HCT116 (cell line): ENCODE measurements around the gene CCDC191. TPM values are rescaled to one million over a fixed set of nuclear protein-coding genes. Genes with fewer than 3 reads are reported as not detected.

Experiments
- ATAC-seq: fragments of 200-7000 bp; cut with Tn5 transposase; 2 replicates; pipeline ENCODE4 v1.9.1; 2020; ENCODE audit warnings: mild to moderate bottlenecking, moderate library complexity
- BruUV-seq: library from RNA; stranded (reverse); fragments of 400-500 nt; replicated peaks from 2 replicates; lab custom pipeline; 2021; lab: Mats Ljungman, UMichigan
- CTCF ChIA-PET: fragments of 300-600 bp; sonication (Branson Sonifier 250); formaldehyde crosslinking; loops from one replicate; lab custom pipeline; 2021; ENCODE audit warnings: antibody characterized with exemption; lab: Charles Lee
- POLR2A ChIA-PET: fragments of 300-600, 350-600 bp; sonication (Branson Sonifier 250); formaldehyde crosslinking; loops from one replicate; lab custom pipeline; 2021; ENCODE audit warnings: antibody characterized with exemption; lab: Charles Lee
- RAD21 ChIA-PET, 2 experiments: fragments of 300-600 bp; sonication (Branson Sonifier 250); formaldehyde crosslinking; loops; one replicate each; lab custom pipeline; 2023; ENCODE audit warnings: low total read pairs in 2 of 2; ENCODE audit not compliant: uncharacterized antibody in 2 of 2, unreplicated experiment in 2 of 2, low non-redundant PET in 1 of 2; lab: Charles Lee
- DNase-seq: peaks from one replicate; pipeline ENCODE4 v3.0.0-alpha.2; 2010; ENCODE audit warnings: low read depth, low spot score
- H2AFZ ChIP-seq: fragments of 200-600 bp; shearing (Covaris generic), sonication (generic); 2 replicates; pipeline ENCODE4 v1.6.1; 2017; ENCODE audit warnings: low read depth, mixed run types, mixed read lengths, antibody characterized with exemption, low read length; ENCODE audit not compliant: poor library complexity, severe bottlenecking
- H3K27ac ChIP-seq: 2 replicates; pipeline ENCODE4 v1.5.1; 2012; ENCODE audit warnings: low read depth, low read length
- H3K27me3 ChIP-seq: fragments of 200-600 bp; sonication (generic); 2 replicates; pipeline ENCODE4 v1.6.1; 2016; ENCODE audit warnings: mixed run types, low read length, mixed read lengths; ENCODE audit not compliant: insufficient read depth
- H3K36me3 ChIP-seq, 2 experiments: fragments of 200-500 bp in 1 of 2; fragments of 200-600 bp in 1 of 2; sonication (Bioruptor generic) in 1 of 2; sonication (generic) in 1 of 2; 2 replicates each; pipeline versions ENCODE4 v1.5.1 to v1.6.1; 2014 to 2016; ENCODE audit warnings: low read length in 2 of 2, inconsistent platforms in 1 of 2, mixed read lengths in 1 of 2, mixed run types in 1 of 2; ENCODE audit not compliant: insufficient read depth in 2 of 2, control insufficient read depth in 1 of 2
- H3K4me1 ChIP-seq, 2 experiments: fragments of 200-600 bp in 1 of 2; sonication (generic) in 1 of 2; 2 replicates each; pipeline versions ENCODE4 v1.5.1 to v1.6.1; 2012 to 2017; ENCODE audit warnings: low read length in 2 of 2, inconsistent platforms in 1 of 2, mild to moderate bottlenecking in 1 of 2, mixed read lengths in 1 of 2, mixed run types in 1 of 2, moderate library complexity in 1 of 2; ENCODE audit not compliant: insufficient read depth in 2 of 2, control insufficient read depth in 1 of 2
- H3K4me2 ChIP-seq: fragments of 200-600 bp; sonication (generic); 2 replicates; pipeline ENCODE4 v1.6.1; 2017; ENCODE audit warnings: mixed run types, low read length, mixed read lengths
- H3K4me3 ChIP-seq, 2 experiments: fragments of 200-600 bp in 1 of 2; sonication (generic) in 1 of 2; replicated peaks in 1 of 2; 2 replicates each; pipeline ENCODE4 v1.5.1; 2011 to 2016; ENCODE audit warnings: low read length in 2 of 2, control low read depth in 1 of 2, low read depth in 1 of 2, mild to moderate bottlenecking in 1 of 2, mixed read lengths in 1 of 2, mixed run types in 1 of 2
- H3K79me2 ChIP-seq: fragments of 200-600 bp; sonication (generic); 2 replicates; pipeline ENCODE4 v1.6.1; 2017; ENCODE audit warnings: mild to moderate bottlenecking, mixed run types, low read length, moderate library complexity, mixed read lengths; ENCODE audit not compliant: insufficient read depth
- H3K9ac ChIP-seq: fragments of 200-600 bp; sonication (generic); 2 replicates; pipeline ENCODE4 v1.6.1; 2016; ENCODE audit warnings: low read length, mixed read lengths
- H3K9me2 ChIP-seq: fragments of 200-600 bp; sonication (generic), shearing (Covaris generic); 2 replicates; pipeline ENCODE4 v1.6.1; 2017; ENCODE audit warnings: mixed run types, mild to moderate bottlenecking, moderate library complexity; ENCODE audit not compliant: insufficient read depth
- H3K9me3 ChIP-seq, 2 experiments: fragments of 200-500 bp in 1 of 2; fragments of 200-600 bp in 1 of 2; sonication (Bioruptor generic) in 1 of 2; sonication (generic) in 1 of 2; 2 replicates each; pipeline ENCODE4 v1.6.1; 2014 to 2017; ENCODE audit warnings: low read length in 2 of 2, mixed read lengths in 2 of 2, inconsistent platforms in 1 of 2, low read depth in 1 of 2, mild to moderate bottlenecking in 1 of 2, mixed run types in 1 of 2, moderate library complexity in 1 of 2; ENCODE audit not compliant: control insufficient read depth in 1 of 2, insufficient read depth in 1 of 2
- H4K20me1 ChIP-seq: fragments of 200-600 bp; sonication (generic), shearing (Covaris generic); 2 replicates; pipeline ENCODE4 v1.6.1; 2017; ENCODE audit warnings: mixed run types, mild to moderate bottlenecking, moderate library complexity; ENCODE audit not compliant: insufficient read depth
- ATF3 ChIP-seq: IDR thresholded peaks from 2 replicates; pipeline ENCODE4 v1.6.1; 2012
- CBX3 ChIP-seq: IDR thresholded peaks from 2 replicates; pipeline ENCODE4 v1.6.1; 2012; ENCODE audit warnings: low read depth
- CEBPB ChIP-seq: IDR thresholded peaks from 2 replicates; pipeline ENCODE4 v1.6.1; 2012; ENCODE audit warnings: low read depth
- CTCF ChIP-seq, 3 experiments: fragments of 200-600 bp in 1 of 3; sonication (generic) in 1 of 3; IDR thresholded peaks in 2 of 3; conservative IDR thresholded peaks in 1 of 3; 2 replicates each; pipeline ENCODE4 v1.5.1; 2012 to 2017; ENCODE audit warnings: low read depth in 2 of 3, low read length in 2 of 3, antibody characterized with exemption in 1 of 3, borderline replicate concordance in 1 of 3, control low read depth in 1 of 3, mild to moderate bottlenecking in 1 of 3, mixed read lengths in 1 of 3, mixed run types in 1 of 3, moderate library complexity in 1 of 3; ENCODE audit not compliant: insufficient read depth in 1 of 3
- EGR1 ChIP-seq: IDR thresholded peaks from 2 replicates; pipeline ENCODE4 v1.6.1; 2012; ENCODE audit warnings: low read depth
- ELF1 ChIP-seq: IDR thresholded peaks from 2 replicates; pipeline ENCODE4 v1.6.1; 2012; ENCODE audit warnings: low read depth, borderline replicate concordance
- EZH2 ChIP-seq: fragments of 200-600 bp; sonication (generic); IDR thresholded peaks from 2 replicates; pipeline ENCODE4 v1.6.1; 2017; ENCODE audit warnings: antibody characterized with exemption, mixed run types
- EZH2phosphoT487 ChIP-seq: fragments of 200-600 bp; IDR thresholded peaks from 2 replicates; pipeline ENCODE4 v1.6.1; 2018; ENCODE audit warnings: antibody characterized with exemption, borderline replicate concordance
- FOSL1 ChIP-seq: IDR thresholded peaks from 2 replicates; pipeline ENCODE4 v1.6.1; 2012; ENCODE audit warnings: low read depth
- JUND ChIP-seq: IDR thresholded peaks from 2 replicates; pipeline ENCODE4 v1.6.1; 2012
- POLR2AphosphoS5 ChIP-seq: IDR thresholded peaks from 2 replicates; pipeline ENCODE4 v1.6.1; 2011; ENCODE audit warnings: mild to moderate bottlenecking, low read depth, low read length, moderate library complexity
- RAD21 ChIP-seq: IDR thresholded peaks from 2 replicates; pipeline ENCODE4 v1.6.1; 2012; ENCODE audit warnings: low read depth, mild to moderate bottlenecking
- REST ChIP-seq: IDR thresholded peaks from 2 replicates; pipeline ENCODE4 v1.6.1; 2012; ENCODE audit warnings: low read depth
- SP1 ChIP-seq: IDR thresholded peaks from 2 replicates; pipeline ENCODE4 v1.6.1; 2012; ENCODE audit warnings: low read depth
- SRF ChIP-seq: IDR thresholded peaks from 2 replicates; pipeline ENCODE4 v1.6.1; 2012; ENCODE audit warnings: low read depth
- TCF7L2 ChIP-seq: IDR thresholded peaks from 2 replicates; pipeline ENCODE4 v1.7.0; 2011; ENCODE audit warnings: borderline replicate concordance, inconsistent platforms; ENCODE audit not compliant: insufficient read depth, insufficient read length; ENCODE audit errors: extremely low read depth
- YY1 ChIP-seq: IDR thresholded peaks from 2 replicates; pipeline ENCODE4 v1.6.1; 2011; ENCODE audit warnings: low read length, low read depth, moderate library complexity, mild to moderate bottlenecking; ENCODE audit not compliant: insufficient replicate concordance; ENCODE audit errors: extremely low read depth
- ZFX ChIP-seq: fragments of 450-650 bp; IDR thresholded peaks from 2 replicates; pipeline ENCODE4 v1.6.1; 2017
- ZNF274 ChIP-seq: fragments of 200-500 bp; sonication (Bioruptor generic); IDR thresholded peaks from 2 replicates; pipeline ENCODE4 v1.6.1; 2014; ENCODE audit warnings: mild to moderate bottlenecking, low read depth, low read length, inconsistent platforms
- intact Hi-C: fragments of 100-400 bp; cut with micrococcal nuclease; formaldehyde crosslinking; loops from 2 replicates; pipeline ENCODE4 v1.10.0; 2022
- total RNA-seq: library from RNA; stranded (reverse); gene quantifications from one replicate; pipeline ENCODE4 v1.2.1, GENCODE V29; 2021; ENCODE audit not compliant: unreplicated experiment

Gene CCDC191
- total RNA-seq, 1 experiment from 2014 or later, result 4.1 TPM

- DNase-seq, result no peak
Measured at GRCh38 chr3:114019486-114019885, 36.8 kb downstream of the CCDC191 start.

More at GRCh38 chr3:114019486-114019885, 36.8 kb downstream of the CCDC191 start:
- ChIA-PET RAD21 (no interaction called here), CTCF (no interaction called here), POLR2A (no interaction called here)
- no peak overlapping the region for H2AFZ ChIP-seq
- no peak overlapping the region for H3K4me2 ChIP-seq
- no peak overlapping the region for H3K27ac ChIP-seq
- H3K4me1 ChIP-seq, result no peaks in the 10 kb centered on the region
- TF ChIP-seq CTCF (IDR thresholded peaks at IDR 0.05 in 2 of 3, conservative IDR thresholded peaks at IDR 0.05 in 1 of 3; ENCODE audit: borderline replicate concordance in 1 of 3, insufficient read depth in 1 of 3, low read depth in 2 of 3, low read length in 2 of 3) (no peak), ZFX (no peak), EZH2phosphoT487 (no peak), CEBPB (no peak), RAD21 (no peak), SRF (no peak), EGR1 (no peak), REST (no peak), ELF1 (no peak), SP1 (no peak), CBX3 (no peak), EZH2 (no peak), POLR2AphosphoS5 (no peak), ATF3 (no peak), ZNF274 (no peak), YY1 (no peak), JUND (no peak), FOSL1 (no peak), TCF7L2 (no peak)
- no peaks in the 10 kb centered on the region for H3K9me2 ChIP-seq
- H4K20me1 ChIP-seq, result no peaks in the 10 kb centered on the region
- no peak for ATAC-seq
- H3K27me3 ChIP-seq, result no peaks in the 10 kb centered on the region
- BruUV-seq, result no TSS peak
- no peak overlapping the region for H3K9ac ChIP-seq
- H3K79me2 ChIP-seq, result no peaks in the 10 kb centered on the region
- H3K36me3 ChIP-seq, result no peaks in the 10 kb centered on the region
- no peak overlapping the region for H3K4me3 ChIP-seq
- H3K9me3 ChIP-seq, result no peaks in the 10 kb centered on the region
- intact Hi-C loops, result no loop called here
